GM18868 (cell line): Measurements from ENCODE around the gene TMEM117.

Experiments used
- ATAC-seq: cut with Tn5 transposase; IDR thresholded peaks from one replicate; pipeline ENCODE4 v1.9.1; 2021; ENCODE audit warnings: mild to moderate bottlenecking, moderate library complexity; ENCODE audit not compliant: unreplicated experiment

Gene TMEM117

DNA sequence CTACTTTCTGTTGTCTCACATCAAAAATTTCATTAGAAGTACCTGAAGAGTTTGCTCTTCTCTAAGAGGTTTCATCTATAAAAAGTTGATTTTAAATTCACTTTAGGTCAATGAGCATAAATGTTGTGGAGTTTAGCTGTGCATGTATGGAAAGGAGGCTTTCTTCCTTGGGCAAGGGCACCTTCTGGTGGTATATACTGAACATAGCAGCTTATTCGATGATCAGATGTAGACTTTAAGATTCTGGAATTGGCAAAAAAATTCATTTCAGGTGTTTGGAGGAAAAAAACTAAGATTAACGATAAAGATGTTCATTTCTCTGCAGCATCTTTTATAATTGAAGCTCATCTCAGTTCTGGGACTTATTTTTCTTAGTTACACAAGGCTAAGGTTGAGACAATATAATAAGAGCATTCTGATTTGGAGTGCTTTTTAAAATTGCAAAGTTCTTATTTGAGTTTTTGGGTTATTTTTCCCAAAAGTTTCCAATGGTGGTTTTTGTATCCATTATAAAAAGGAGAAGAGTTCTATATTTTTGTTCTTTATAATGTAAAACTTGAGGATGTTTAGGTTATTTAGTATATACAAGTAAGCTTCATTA is 46.8 kb downstream of the TMEM117 start:
- ATAC-seq, result peak; percentile 94

DNA sequence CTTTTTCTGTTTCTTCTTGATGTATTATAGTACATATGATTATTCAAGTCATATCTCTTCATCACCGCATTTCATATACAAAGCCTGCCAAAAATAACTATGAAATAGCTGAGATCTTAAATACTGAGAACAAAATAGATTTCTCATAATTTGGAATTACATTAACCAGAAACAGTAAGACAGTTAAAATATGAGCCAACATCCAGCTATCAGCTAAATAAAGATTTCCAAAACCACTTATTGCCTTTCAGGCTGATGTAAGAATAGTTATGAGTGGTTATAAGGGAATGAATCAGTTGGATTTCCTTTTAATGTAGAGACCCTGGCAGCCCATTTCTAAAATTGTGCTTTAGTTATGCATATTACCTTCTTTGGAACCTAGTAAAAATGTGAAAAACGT is 47.4 kb downstream of the TMEM117 start:
- no peak for ATAC-seq

DNA sequence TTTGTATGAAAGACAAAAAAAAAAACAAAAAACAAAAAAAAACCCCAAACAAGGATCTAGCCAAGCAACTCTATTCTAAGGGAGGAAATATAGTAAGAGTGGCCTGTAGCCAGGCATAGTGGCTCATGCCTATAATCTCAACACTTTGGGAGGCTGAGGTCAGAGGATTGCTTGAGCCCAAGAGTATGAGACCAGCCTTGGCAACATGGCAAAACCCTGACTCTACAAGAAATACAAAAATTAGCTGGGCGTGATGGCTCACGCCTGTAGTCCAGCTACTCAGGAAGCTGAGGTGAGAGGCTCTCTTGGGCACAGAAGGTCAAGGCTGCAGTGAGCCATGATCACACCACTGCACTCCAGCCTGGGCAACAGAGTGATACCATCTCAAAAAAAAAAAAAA is 47.9 kb downstream of the TMEM117 start:
- ATAC-seq, result no peak

DNA sequence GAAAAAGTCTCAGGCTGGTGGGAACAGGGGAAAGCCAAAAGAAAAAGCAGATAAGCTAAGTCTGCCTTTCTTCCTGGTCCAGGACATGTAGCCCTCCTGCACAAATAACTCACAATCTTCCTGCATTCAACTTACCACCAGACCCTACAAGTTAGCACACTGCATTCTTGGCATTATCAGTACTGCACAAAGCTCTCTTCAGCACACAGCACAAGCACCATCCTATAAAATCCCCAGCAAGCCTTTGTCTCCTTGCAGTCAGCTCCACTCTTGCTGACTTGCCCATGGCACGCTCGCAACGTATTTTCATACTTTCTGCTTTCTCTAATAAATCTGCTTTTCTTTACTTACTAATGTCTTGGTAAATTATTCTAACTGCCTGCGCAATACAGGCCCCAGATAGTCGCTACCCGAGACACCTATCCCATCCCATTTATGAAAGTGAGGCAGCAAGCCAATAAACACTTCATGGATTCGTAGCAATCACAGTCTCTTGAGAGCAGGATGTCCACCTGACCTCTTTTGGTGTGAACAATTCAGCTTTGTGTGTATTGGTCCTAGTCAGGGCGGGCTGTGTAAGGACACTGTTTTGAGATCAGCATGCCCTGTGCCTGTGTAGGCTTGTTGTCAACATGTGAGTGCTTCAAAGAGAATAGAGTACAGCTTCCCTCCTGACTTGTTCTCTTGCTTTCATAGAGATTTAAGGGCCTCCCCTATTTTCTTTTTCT is 49.0 kb downstream of the TMEM117 start:
- ATAC-seq, result no peak

DNA sequence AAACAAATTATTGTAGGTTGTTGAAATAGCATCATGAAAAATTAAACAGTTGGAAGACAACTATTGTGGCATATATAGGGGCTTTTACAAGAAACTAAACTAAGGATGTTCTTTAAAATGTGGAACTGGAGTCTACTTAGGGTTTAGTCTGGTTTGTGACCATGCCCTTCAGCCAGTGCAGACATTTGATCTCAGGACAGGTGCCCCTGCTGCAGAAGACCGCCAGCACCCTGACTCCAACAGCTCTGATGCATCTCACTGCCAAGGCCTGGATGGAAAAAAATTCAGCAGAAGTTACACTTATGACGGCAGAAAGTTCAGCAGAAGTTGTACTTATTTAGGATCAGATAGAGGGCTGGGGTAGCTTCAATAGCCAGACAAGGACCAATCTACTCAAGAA is 51.5 kb downstream of the TMEM117 start:
- ATAC-seq, result no peak

DNA sequence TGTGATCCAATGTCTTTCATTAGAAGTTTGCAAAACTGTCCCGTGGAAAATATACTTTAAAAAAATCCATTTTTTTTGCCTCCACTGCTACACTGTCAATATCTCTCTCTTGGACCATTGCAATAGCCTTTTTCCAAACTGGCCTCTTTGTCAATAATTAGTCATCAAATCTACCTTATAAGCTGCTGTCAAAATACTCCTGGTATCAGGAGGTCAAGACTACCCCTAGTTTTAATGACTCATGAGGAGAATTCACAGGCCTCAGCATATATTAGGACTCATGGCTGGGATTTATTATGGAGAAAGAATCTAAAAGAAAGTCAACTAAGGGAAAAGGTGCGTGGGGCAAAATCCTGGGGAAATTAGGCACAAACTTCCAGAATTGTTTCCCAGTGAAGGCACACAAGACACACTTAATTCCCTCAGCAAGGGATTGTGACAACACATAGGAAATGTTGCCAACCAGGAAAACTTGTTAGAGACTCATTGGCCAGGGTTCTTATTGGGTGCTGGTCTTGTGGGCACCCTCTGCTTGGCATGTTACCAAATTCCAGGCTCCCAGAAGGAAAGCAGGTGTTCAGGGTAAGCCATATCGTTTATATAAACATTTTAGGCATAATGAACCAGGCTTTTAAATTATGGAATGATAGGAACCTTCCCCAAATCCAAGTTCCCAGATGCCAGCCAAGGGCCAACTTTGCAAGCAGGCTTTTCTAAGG is 56.1 kb downstream of the TMEM117 start:
- ATAC-seq, result no peak

DNA sequence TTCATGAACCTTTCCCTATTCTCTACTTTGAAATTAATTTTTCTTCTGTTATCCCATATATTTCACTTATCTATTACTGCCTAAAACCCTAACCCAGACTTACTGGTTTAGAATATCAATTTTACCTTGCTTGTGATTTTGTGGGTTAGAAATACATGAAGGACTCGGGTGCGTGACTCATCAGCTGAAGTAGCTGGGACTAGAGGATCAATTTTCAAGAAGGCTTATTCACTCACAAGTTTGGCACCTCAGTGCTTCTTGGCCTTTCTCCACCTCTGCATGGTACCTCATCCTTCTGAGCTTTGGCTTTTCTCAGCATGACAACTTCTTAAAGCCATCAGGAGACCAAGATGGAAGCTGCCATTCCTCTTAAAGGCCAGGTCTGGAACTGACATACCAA is 57.8 kb downstream of the TMEM117 start:
- no peak for ATAC-seq

DNA sequence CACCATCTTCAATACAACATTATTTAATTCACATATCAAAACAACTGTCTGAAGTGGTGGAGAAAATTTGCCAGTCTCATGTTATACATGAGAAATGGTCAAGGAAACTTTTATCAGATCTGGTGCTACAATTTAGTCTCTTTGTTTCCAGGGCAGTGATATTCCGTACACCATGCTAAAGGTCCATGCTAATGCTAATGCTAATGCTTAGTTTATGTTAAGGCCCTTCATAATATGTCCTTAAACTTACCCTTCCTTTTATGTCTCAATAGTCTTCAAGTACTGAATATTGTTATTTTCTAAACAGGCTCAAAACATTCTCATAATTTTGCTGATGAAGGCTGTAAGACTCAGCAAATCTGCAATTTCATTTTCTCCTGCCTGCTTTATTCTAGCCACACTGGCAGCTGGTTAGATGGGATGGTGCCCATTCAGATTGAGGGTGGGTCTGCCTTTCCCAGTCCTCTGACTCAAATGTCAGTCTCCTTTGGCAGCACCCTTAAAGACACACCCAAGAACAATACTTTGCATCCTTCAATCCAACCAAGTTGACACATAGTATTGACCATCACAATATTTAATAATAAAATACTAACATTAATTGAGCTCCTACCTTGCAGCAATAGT is 59.8 kb downstream of the TMEM117 start:
- ATAC-seq, result no peak

DNA sequence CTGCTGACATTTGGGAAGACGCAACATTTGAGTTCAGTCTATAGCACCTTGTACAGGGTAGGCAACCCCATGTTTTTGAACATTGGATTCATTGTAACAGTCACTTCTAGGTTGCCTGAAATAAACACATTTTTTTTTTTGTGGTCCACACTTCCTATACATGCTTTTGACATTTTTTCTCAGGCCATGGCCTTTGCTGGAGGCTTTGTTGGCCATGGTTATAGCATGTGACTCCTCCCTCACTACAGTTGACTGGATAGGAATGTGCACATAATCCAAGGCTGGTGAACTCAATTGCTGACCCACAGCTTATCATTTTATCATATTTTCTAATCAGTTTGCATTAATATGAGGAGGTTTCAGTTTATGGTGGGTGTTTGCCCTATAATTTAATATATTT is 60.6 kb downstream of the TMEM117 start:
- no peak for ATAC-seq

DNA sequence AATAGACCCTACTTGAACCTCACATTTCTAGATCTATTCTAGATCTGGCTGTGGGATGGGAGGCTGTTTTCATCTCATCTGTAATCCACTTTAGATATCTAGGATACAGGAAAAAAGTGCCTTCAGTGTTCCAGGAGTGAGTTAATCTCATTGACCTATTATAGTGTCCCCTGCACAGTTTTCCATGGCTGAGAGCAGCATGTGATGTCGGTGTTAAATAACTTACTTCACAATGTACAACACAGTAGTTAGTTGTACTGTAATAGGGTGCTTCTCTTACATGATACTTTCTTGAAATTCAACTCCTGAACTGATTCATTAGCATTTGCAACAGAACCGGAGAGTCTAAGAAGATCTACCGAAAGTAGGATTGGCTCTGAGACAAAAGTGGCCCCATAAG is 62.6 kb downstream of the TMEM117 start:
- no peak for ATAC-seq

DNA sequence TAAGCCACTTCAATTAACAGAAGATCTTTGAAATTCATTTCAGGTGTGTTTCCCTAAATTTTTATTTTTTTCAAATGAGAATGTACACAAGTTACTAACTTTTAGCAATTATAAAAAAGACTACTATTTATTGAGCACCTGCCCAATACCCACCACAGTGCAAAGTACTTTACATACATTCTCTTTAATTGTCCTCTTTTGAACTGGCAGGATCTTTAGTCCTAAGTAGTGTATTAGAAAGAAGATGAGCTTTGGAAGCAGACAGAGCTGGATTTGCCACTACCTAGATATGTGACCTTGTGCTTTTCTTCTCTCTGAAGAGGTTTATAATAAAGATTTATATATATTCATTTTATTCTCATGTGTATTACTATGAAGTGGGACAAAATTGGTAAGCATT is 63.7 kb downstream of the TMEM117 start:
- ATAC-seq, result no peak

DNA sequence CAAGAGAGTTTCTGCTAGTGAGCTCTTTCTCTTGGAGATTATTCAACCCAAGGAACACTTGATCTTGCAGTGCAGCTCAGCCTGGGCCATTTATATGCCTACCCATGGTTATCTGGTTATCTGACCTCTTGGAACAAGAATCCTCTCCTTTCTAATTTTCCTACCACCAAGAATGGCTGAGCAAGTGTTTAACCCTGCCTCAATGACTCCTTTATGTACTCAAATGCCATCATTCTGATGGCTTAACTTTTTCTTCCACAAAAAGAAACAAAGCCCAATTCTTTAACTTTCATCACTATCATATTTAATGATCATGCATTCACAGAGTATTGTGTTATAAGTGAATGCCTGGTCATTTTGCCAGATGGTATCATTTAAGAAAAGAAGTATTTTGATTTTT is 67.8 kb downstream of the TMEM117 start:
- no peak for ATAC-seq

DNA sequence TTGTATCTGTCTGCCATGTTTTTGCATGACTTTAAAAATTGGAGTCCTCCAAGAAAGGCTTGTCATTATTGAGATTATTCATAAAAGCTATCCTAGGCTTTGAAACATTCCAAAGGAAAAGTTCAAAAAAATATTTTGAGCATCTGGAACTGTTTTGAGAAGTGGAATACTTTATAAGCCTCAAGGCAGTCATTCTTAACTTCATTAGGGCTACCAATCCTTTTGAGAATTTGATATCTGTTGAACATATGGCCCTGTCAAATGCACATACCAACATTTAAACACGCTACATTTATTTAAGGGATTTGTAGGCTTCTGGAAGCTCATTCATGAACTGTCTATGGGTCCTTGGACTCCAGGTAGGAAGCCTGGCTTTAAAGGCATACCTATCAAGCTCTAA is 77.0 kb downstream of the TMEM117 start:
- no peak for ATAC-seq

DNA sequence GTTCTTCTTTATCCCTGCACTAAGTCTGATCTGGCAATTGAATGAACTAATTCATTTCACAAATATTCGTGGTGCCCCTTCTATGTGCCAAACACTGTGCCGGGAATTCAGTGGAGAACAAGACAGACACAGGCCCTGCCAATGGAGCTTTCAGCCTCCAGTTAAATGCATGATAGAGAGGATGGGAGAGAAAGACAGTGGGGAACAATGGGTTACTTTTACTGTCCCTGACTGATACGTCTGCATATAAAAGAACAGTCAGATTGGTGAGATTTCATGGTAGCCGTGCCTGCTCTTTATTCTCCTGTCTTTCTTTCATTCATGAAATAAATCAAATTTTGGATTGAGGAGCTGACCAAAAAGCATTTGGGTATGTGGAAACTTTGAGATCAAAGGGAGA is 78.5 kb downstream of the TMEM117 start:
- no peak for ATAC-seq

DNA sequence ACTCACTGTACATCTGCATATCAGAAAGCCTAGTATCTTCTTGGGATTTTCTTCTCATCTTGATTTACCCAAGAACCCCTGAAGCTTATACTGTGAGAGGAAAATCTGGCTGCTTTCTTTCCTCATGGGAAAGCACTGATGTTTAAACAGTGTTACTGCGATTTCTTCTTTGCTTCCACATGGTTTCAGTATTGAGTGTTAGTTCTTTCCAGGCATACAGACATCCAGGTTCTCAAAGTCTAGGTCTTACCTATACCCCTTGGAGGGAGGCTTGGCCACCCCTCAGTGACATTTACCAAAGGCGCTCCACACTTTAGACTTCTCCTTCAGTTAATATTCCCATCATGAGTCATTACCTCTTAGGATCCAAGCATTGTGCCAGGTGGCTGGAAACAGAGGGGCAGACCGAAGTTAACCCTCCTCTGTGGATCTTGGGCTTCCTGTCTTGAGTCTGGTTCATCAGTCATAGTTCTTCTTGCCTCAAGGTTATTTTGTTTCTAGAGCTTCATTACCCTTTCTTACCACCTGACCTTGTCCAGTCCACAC is 79.1 kb downstream of the TMEM117 start:
- ATAC-seq, result peak; percentile 69

DNA sequence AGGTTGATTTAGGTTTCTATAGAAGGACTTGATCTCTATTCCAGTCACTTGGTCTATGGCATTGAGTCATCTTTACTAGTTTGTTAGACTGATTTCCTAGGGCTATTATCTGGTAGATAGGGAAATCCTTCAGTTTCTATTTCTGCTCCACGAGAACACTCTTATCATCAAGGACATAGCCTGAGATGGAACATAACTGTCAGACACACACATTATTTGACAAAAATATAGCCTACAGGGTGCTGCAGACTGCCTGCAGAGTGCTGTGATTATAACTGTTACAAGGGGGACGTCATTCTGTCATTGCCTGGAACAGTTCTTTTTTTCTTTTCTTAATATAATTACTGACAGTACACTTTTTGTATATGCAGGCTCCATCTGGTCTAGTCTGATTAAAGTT is 82.0 kb downstream of the TMEM117 start:
- ATAC-seq, result no peak

DNA sequence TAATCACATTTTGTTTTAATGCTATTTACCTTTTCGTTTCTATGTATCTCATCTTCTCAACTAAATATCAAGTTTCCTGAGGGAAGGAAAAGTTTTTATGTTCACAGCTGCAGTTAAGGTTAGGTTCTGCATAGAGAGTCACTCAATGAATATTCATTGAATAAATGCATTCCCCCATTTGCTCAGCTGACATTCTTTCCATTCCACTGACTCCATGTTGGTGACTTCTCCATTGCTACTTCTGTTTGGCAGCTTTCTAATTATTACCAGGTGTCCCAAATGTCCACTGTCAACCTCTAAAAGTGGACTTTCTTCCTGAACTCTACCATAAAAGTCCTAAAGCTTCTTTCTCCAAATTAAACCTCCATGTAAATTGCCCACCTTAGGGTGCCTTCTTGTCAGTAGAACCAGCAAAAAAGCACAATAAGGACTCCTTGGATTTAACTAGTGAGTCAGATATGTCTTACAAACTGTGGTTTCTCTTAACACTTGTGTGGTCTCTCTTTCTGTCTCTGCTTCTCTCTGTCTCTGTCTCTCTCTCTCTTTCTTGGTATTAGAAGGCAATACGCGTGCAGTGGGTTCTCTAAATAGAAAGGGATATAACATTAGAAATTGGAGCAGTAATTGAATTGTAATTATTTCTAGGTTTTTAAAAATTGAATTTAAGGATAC is 85.9 kb downstream of the TMEM117 start:
- no peak for ATAC-seq

DNA sequence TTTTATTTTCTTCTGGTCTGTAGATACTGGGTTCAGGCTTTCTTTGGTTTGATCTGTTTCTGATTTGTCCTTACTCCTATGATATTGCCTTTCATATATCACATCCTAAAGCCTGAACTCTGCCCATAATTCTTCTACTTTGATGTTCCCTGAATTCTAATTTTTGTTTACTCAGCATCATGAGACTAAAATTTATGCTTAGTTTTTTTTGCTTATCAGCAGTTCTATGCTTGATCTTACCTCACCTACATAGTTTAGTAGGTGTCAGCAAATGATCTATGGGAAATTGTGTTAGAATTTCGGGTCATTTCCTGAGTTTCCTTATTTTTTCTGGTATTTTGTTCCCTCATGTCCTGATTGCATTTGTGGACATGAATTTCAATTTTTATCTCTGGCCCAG is 94.2 kb downstream of the TMEM117 start:
- no peak for ATAC-seq

DNA sequence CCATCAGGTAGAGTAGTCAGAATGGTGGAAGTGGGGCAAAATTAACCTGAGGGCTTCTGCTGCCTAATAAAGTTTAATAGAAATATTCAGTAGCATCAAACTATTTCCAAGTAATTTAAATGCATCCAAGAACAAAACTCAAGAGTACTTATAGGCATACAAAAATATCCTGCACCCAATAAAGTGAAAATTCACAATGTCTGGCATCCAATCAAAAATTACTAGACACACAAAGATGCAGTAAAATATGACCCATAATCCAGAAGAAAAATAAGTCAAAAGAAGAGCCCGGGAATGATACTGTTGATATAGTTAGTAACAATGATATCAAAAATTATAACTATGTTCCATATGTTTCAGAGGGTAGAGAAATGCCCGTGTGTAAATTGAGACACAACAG is 95.3 kb downstream of the TMEM117 start:
- no peak for ATAC-seq

DNA sequence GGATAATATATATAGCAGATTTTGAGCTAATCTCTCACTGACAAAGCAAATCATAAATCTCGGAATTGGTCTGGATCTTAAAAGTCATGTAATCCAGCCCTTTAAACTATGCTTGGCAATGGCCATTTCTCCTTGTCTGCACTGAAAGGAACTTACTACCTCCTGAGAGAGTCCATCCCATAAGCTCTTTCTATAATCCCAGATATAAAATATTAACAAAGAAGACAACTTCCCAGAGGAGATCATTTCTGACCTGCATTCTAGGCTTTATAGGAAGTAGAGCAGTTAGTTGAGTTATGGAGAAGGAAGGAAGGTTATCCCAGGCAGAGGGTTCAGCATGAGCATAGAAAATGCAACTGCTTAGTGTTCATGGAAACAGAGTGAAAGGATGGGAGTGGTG is 99.7 kb downstream of the TMEM117 start:
- ATAC-seq, result no peak

DNA sequence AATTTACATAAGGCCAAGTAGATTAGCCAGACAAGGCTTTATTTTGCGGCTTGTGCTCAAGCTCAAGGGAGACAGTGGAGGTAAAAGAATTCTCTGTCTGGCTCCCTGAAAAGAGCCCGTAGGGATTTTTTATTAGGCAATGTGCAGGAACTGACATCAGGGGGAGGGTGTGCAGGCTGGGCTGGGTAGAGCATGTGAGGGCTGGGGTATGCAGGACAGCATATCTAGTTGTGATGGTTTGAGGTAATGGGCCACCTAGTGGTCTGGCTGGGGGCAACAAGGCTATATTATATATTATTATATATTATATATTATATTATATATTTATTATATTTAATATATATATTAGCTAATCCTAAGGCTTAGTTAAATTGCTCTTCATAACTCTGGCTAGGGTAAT is 102.1 kb downstream of the TMEM117 start:
- ATAC-seq, result peak; percentile 75
